K562 (cell line): Measurements from ENCODE around the gene CYP26A1. TPM values are rescaled to one million over a fixed set of nuclear protein-coding genes. Genes with fewer than 3 reads are reported as not detected.
A peak's percentile ranks its signal among the peaks of the same experiment; 100 is the strongest.

Experiments used
- CBFA2T3 ChIP-seq: fragments of 450-650 bp; IDR thresholded peaks from 2 replicates; pipeline ENCODE4 v1.6.1; 2017
- DACH1 ChIP-seq: fragments of 450-650 bp; IDR thresholded peaks from 2 replicates; pipeline ENCODE4 v1.6.1; 2018; ENCODE audit not compliant: partially characterized antibody
- E2F6 ChIP-seq, 2 experiments: IDR thresholded peaks; 2 replicates each; pipeline ENCODE4 v1.6.1; 2011; ENCODE audit warnings: borderline replicate concordance in 1 of 2, control low read depth in 1 of 2, low read depth in 1 of 2, low read length in 1 of 2, mild to moderate bottlenecking in 1 of 2, mixed read lengths in 1 of 2, moderate library complexity in 1 of 2; ENCODE audit not compliant: insufficient read depth in 1 of 2, insufficient read length in 1 of 2, poor library complexity in 1 of 2, severe bottlenecking in 1 of 2; ENCODE audit errors: extremely low read depth in 1 of 2
- EZH2 ChIP-seq: IDR thresholded peaks from 2 replicates; pipeline ENCODE4 v1.6.1; 2012; ENCODE audit warnings: low read depth, mild to moderate bottlenecking, inconsistent platforms, low read length, borderline replicate concordance
- FOXP1 ChIP-seq: sonication (generic); formaldehyde crosslinking; IDR thresholded peaks from 2 replicates; pipeline ENCODE4 v1.8.0; 2022; ENCODE audit warnings: mild to moderate bottlenecking, missing genetic modification reagents
- LEF1 ChIP-seq: fragments of 450-650 bp; IDR thresholded peaks from 2 replicates; pipeline ENCODE4 v1.6.1; 2016; ENCODE audit warnings: mild to moderate bottlenecking
- NR2F6 ChIP-seq: fragments of 450-650 bp; formaldehyde crosslinking; IDR thresholded peaks from 2 replicates; pipeline ENCODE4 v1.4.0; 2020; ENCODE audit warnings: mild to moderate bottlenecking
- NUFIP1 ChIP-seq: fragments of 450-650 bp; IDR thresholded peaks from 2 replicates; pipeline ENCODE4 v1.6.1; 2018; ENCODE audit not compliant: partially characterized antibody
- PRDM10 ChIP-seq: fragments of 450-650 bp; IDR thresholded peaks from 2 replicates; pipeline ENCODE4 v1.6.1; 2018; ENCODE audit not compliant: partially characterized antibody
- PRPF4 ChIP-seq: fragments of 200-400 bp; formaldehyde crosslinking; IDR thresholded peaks from one replicate; pipeline ENCODE4 v1.6.1; 2017; ENCODE audit warnings: low read length, low read depth, mild to moderate bottlenecking; ENCODE audit not compliant: insufficient read depth, poor library complexity, severe bottlenecking
- PURB ChIP-seq: sonication (generic); formaldehyde crosslinking; IDR thresholded peaks from 2 replicates; pipeline ENCODE4 v1.9.0; 2021; ENCODE audit warnings: low read depth, mild to moderate bottlenecking, missing genetic modification reagents
- TCF3 ChIP-seq: sonication (generic); formaldehyde crosslinking; IDR thresholded peaks from 2 replicates; pipeline ENCODE4 v1.4.0; 2020; ENCODE audit warnings: mild to moderate bottlenecking, missing genetic modification reagents
- ZFP36 ChIP-seq: fragments of 150-350 bp; IDR thresholded peaks from 2 replicates; pipeline ENCODE4 v1.6.1; 2018; ENCODE audit warnings: low read length, low read depth; ENCODE audit not compliant: partially characterized antibody
- ZNF165 ChIP-seq: fragments of 250-450 bp; sonication (Bioruptor Pico); IDR thresholded peaks from 2 replicates; pipeline ENCODE4 v1.4.0; 2020; ENCODE audit warnings: borderline replicate concordance
- ZNF23 ChIP-seq: fragments of 250-450 bp; sonication (Bioruptor Pico); IDR thresholded peaks from 2 replicates; pipeline ENCODE4 v1.4.0; 2020; ENCODE audit warnings: mild to moderate bottlenecking
- ZNF431 ChIP-seq: sonication (generic); formaldehyde crosslinking; IDR thresholded peaks from 2 replicates; pipeline ENCODE4 v1.8.0; 2022; ENCODE audit warnings: mild to moderate bottlenecking, missing genetic modification reagents
- ZNF584 ChIP-seq: fragments of 200-800 bp; sonication (Bioruptor generic); IDR thresholded peaks from 2 replicates; pipeline ENCODE4 v1.6.1; 2016; ENCODE audit warnings: low read depth, mild to moderate bottlenecking, missing genetic modification characterization, missing compliant biosample characterization
- polyA plus RNA-seq, 8 experiments: library from polyadenylated mRNA; depleted of rRNA in 4 of 8; stranded (reverse) in 5 of 8; unstranded in 3 of 8; fragments of >200 nt; fragmentation: Nextera tagmentation in 2 of 8; fragmentation: Illumina TruSeq in 1 of 8; extraction: Ambion mirVana in 2 of 8; extraction: Trizol in 1 of 8; gene quantifications; 2 replicates each; pipeline versions ENCODE4 v1.2.1 to v1.2.3, GENCODE V29; 2011 to 2014; ENCODE audit warnings: inconsistent platforms in 1 of 8, missing spikeins in 1 of 8
- total RNA-seq, 7 experiments: library from RNA; depleted of rRNA in 6 of 7; stranded (reverse); fragments of >200 nt in 6 of 7; fragmentation: Illumina TruSeq in 2 of 7; extraction: Trizol in 2 of 7; gene quantifications; 2 replicates each; pipeline versions ENCODE4 v1.2.1 to v1.2.3, GENCODE V29; 2011 to 2021; ENCODE audit warnings: low replicate concordance in 1 of 7

The CYP26A1 gene
- total and polyA plus RNA-seq, 9 of the 15 experiments (the other 6 are each of a cell fraction or from before 2014, with no cell fraction given) = 0.11 to 5.1 (median 1.6) TPM

- peak; percentile 89 for TF ChIP-seq ZFP36
- TF ChIP-seq DACH1 = no peak
- no peak for TF ChIP-seq PURB (CRISPR knock-in tag)
- TF ChIP-seq ZNF165 (CRISPR knock-in tag) = no peak
- TF ChIP-seq TCF3 (CRISPR knock-in tag) = peak; percentile 14; the same call in 1 of the 2 replicates
- TF ChIP-seq ZNF431 = no peak
- TF ChIP-seq LEF1 = 0 out of 2 replicates have a peak, but pooled peaks have one; percentile 14
- no peak for TF ChIP-seq EZH2
- TF ChIP-seq NR2F6 (CRISPR knock-in tag) = no peak
- TF ChIP-seq ZNF584 (CRISPR knock-in tag) = no peak
- TF ChIP-seq NUFIP1 = no peak
- TF ChIP-seq E2F6 (IDR thresholded peaks at IDR 0.05; ENCODE audit: borderline replicate concordance in 1 of 2, extremely low read depth in 1 of 2, insufficient read depth in 1 of 2, insufficient read length in 1 of 2, low read depth in 1 of 2, low read length in 1 of 2, poor library complexity in 1 of 2, severe bottlenecking in 1 of 2) = peak in 1 of 2 experiments; percentile 21
- no peak for TF ChIP-seq FOXP1 (CRISPR knock-in tag)
- TF ChIP-seq CBFA2T3 = peak; percentile 53
- TF ChIP-seq PRDM10 = peak; percentile 75
- TF ChIP-seq PRPF4 = no peak
- TF ChIP-seq ZNF23 (CRISPR knock-in tag) = no peak
Measured at GRCh38 chr10:93071177-93071472, 2.6 kb upstream of the CYP26A1 start (continued).
